ENCODE measurements around the gene ACSF2. TPM values are rescaled to one million over a fixed set of nuclear protein-coding genes. Genes with fewer than 3 reads are reported as not detected.

ACSF2 gene
- polyA plus RNA-seq, 1 donor from 2014 or later, result not detected

DNA sequence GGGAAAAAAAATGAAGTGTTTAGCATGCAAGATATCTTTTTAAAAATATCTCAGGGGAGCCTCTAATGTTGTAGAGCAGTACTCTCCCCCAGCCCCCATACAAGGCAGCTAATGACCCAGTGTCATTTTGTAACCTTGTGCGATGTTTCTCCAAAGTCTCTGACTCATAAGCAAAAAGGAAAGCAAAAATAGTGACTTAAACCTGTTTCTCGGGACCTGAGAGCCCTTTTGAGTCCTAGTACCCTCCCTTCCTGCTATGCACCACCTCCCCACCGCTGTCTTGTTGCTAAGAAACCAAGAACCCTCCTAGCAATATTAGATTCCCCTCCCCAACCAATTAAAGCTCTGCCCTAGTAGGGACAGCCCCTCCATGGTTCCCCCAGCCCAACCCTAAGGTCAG lies 85.0 kb downstream of the ACSF2 start:
- H3K4me3 ChIP-seq (ENCODE audit: low read length), result no peak overlapping the region
- H3K4me2 ChIP-seq (ENCODE audit: low read length), result no peak overlapping the region

DNA sequence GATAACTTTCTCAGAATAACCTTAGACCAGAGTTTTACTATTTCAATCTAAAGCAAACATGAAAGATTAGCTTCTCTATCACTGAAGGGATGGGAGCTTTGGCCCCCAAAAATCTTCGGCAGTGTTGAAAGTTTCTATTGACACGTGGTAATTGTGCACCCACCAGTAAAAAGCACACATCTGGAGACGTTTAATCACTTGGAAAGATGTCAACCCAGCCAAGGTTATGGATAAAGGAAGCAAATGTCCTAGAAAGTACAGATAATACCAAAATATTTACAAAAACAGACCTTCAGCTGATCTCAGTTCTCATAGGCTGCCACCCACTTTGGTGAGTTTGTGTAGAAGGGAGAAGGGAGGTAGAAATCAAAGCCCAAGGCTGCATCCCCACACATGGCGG lies 87.5 kb downstream of the ACSF2 start:
- Histone ChIP-seq H3K9ac (ENCODE audit: low read length) (no peak overlapping the region), H3K27me3 (ENCODE audit: insufficient read depth, low read depth, low read length) (no peaks in the 10 kb centered on the region), H3K79me2 (replicated peaks; ENCODE audit: insufficient read depth, low read length) (no peaks in the 10 kb centered on the region), H3K4me3 (ENCODE audit: low read length) (no peak overlapping the region), H3K4me2 (ENCODE audit: low read length) (no peak overlapping the region), H3K36me3 (ENCODE audit: insufficient read depth, low read length) (no peaks in the 10 kb centered on the region), H3K9me3 (ENCODE audit: low read length) (no peaks in the 10 kb centered on the region), H3K9me2 (ENCODE audit: insufficient read depth, low read length) (no peaks in the 10 kb centered on the region), H2AFZ (ENCODE audit: low read depth, low read length) (no peak overlapping the region), H4K20me1 (ENCODE audit: insufficient read depth) (no peaks in the 10 kb centered on the region), H3F3A (ENCODE audit: insufficient read depth, low read length, poor library complexity, severe bottlenecking) (no peaks in the 10 kb centered on the region), H3K27ac (ENCODE audit: low read length) (no peak overlapping the region)
- TF ChIP-seq MXI1 (conservative IDR thresholded peaks at IDR 0.05; ENCODE audit: poor library complexity, severe bottlenecking) (no peak), EZH2 (IDR thresholded peaks at IDR 0.05; ENCODE audit: borderline replicate concordance, insufficient read depth, low read length, poor library complexity, severe bottlenecking) (no peak), SMC3 (conservative IDR thresholded peaks at IDR 0.05; ENCODE audit: poor library complexity) (no peak), EP300 (conservative IDR thresholded peaks at IDR 0.05; ENCODE audit: poor library complexity, severe bottlenecking) (no peak), RAD21 (conservative IDR thresholded peaks at IDR 0.05) (no peak), TAF1 (IDR thresholded peaks at IDR 0.05; ENCODE audit: low read depth) (no peak), POLR2AphosphoS5 (IDR thresholded peaks at IDR 0.05) (no peak)
- TF ChIP-seq, protein P1, sequence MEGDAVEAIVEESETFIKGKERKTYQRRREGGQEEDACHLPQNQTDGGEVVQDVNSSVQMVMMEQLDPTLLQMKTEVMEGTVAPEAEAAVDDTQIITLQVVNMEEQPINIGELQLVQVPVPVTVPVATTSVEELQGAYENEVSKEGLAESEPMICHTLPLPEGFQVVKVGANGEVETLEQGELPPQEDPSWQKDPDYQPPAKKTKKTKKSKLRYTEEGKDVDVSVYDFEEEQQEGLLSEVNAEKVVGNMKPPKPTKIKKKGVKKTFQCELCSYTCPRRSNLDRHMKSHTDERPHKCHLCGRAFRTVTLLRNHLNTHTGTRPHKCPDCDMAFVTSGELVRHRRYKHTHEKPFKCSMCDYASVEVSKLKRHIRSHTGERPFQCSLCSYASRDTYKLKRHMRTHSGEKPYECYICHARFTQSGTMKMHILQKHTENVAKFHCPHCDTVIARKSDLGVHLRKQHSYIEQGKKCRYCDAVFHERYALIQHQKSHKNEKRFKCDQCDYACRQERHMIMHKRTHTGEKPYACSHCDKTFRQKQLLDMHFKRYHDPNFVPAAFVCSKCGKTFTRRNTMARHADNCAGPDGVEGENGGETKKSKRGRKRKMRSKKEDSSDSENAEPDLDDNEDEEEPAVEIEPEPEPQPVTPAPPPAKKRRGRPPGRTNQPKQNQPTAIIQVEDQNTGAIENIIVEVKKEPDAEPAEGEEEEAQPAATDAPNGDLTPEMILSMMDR (IDR thresholded peaks at IDR 0.05; ENCODE audit: poor library complexity, severe bottlenecking), result no peak
- TF ChIP-seq, protein P2, sequence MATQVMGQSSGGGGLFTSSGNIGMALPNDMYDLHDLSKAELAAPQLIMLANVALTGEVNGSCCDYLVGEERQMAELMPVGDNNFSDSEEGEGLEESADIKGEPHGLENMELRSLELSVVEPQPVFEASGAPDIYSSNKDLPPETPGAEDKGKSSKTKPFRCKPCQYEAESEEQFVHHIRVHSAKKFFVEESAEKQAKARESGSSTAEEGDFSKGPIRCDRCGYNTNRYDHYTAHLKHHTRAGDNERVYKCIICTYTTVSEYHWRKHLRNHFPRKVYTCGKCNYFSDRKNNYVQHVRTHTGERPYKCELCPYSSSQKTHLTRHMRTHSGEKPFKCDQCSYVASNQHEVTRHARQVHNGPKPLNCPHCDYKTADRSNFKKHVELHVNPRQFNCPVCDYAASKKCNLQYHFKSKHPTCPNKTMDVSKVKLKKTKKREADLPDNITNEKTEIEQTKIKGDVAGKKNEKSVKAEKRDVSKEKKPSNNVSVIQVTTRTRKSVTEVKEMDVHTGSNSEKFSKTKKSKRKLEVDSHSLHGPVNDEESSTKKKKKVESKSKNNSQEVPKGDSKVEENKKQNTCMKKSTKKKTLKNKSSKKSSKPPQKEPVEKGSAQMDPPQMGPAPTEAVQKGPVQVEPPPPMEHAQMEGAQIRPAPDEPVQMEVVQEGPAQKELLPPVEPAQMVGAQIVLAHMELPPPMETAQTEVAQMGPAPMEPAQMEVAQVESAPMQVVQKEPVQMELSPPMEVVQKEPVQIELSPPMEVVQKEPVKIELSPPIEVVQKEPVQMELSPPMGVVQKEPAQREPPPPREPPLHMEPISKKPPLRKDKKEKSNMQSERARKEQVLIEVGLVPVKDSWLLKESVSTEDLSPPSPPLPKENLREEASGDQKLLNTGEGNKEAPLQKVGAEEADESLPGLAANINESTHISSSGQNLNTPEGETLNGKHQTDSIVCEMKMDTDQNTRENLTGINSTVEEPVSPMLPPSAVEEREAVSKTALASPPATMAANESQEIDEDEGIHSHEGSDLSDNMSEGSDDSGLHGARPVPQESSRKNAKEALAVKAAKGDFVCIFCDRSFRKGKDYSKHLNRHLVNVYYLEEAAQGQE (IDR thresholded peaks at IDR 0.05; ENCODE audit: borderline replicate concordance), result no peak

More for the DNA sequence above, 85.0 kb downstream of the ACSF2 start:
- Histone ChIP-seq H3K27me3 (ENCODE audit: insufficient read depth, low read depth, low read length) (no peaks in the 10 kb centered on the region), H3K9me2 (ENCODE audit: insufficient read depth, low read length) (no peaks in the 10 kb centered on the region), H3F3A (ENCODE audit: insufficient read depth, low read length, poor library complexity, severe bottlenecking) (no peaks in the 10 kb centered on the region), H3K27ac (ENCODE audit: low read length) (no peak overlapping the region), H3K9ac (ENCODE audit: low read length) (no peak overlapping the region), H2AFZ (ENCODE audit: low read depth, low read length) (no peak overlapping the region), H4K20me1 (ENCODE audit: insufficient read depth) (no peaks in the 10 kb centered on the region), H3K36me3 (ENCODE audit: insufficient read depth, low read length) (no peaks in the 10 kb centered on the region), H3K9me3 (ENCODE audit: low read length) (no peaks in the 10 kb centered on the region), H3K79me2 (replicated peaks; ENCODE audit: insufficient read depth, low read length) (no peaks in the 10 kb centered on the region)
- no peak for TF ChIP-seq POLR2AphosphoS5 (IDR thresholded peaks at IDR 0.05)
- TF ChIP-seq, protein P2 (IDR thresholded peaks at IDR 0.05; ENCODE audit: borderline replicate concordance), result no peak
- TF ChIP-seq EZH2 (IDR thresholded peaks at IDR 0.05; ENCODE audit: borderline replicate concordance, insufficient read depth, low read length, poor library complexity, severe bottlenecking), result no peak
- TF ChIP-seq RAD21 (conservative IDR thresholded peaks at IDR 0.05), result no peak
- no peak for TF ChIP-seq MXI1 (conservative IDR thresholded peaks at IDR 0.05; ENCODE audit: poor library complexity, severe bottlenecking)
- no peak for TF ChIP-seq EP300 (conservative IDR thresholded peaks at IDR 0.05; ENCODE audit: poor library complexity, severe bottlenecking)
- TF ChIP-seq, protein P1 (IDR thresholded peaks at IDR 0.05; ENCODE audit: poor library complexity, severe bottlenecking), result no peak
- TF ChIP-seq SMC3 (conservative IDR thresholded peaks at IDR 0.05; ENCODE audit: poor library complexity), result no peak
- no peak for TF ChIP-seq TAF1 (IDR thresholded peaks at IDR 0.05; ENCODE audit: low read depth)

Measured in neural cell (in vitro differentiated cells).